ENCODE data around the gene ANKMY1.

ANKMY1 gene

GRCh38 chr2:240579071-240579762, 21.4 kb upstream of the ANKMY1 start:
- DNase-seq: no peak

- DNase-seq: no peak
Observed at GRCh38 chr2:240578488-240578887, 20.7 kb upstream of the ANKMY1 start.

GRCh38 chr2:240578110-240578450, 20.3 kb upstream of the ANKMY1 start:
- DNase-seq: no peak

- DNase-seq: no peak
Observed at GRCh38 chr2:240577281-240578109, 19.7 kb upstream of the ANKMY1 start.

GRCh38 chr2:240576436-240577205, 18.8 kb upstream of the ANKMY1 start:
- DNase-seq: no peak

GRCh38 chr2:240576036-240576435, 18.2 kb upstream of the ANKMY1 start:
- DNase-seq: no peak

- no peak for DNase-seq
Observed at GRCh38 chr2:240575101-240575965, 17.5 kb upstream of the ANKMY1 start.

GRCh38 chr2:240574386-240575100, 16.8 kb upstream of the ANKMY1 start:
- DNase-seq: no peak

- DNase-seq: no peak
Observed at GRCh38 chr2:240573516-240574385, 16.0 kb upstream of the ANKMY1 start.

GRCh38 chr2:240573071-240573515, 15.3 kb upstream of the ANKMY1 start:
- DNase-seq: no peak

- no peak for DNase-seq
Observed at GRCh38 chr2:240572141-240573031, 14.6 kb upstream of the ANKMY1 start.

GRCh38 chr2:240571314-240571973, 13.7 kb upstream of the ANKMY1 start:
- no peak for DNase-seq

GRCh38 chr2:240570531-240571313, 12.9 kb upstream of the ANKMY1 start:
- no peak for DNase-seq

GRCh38 chr2:240569998-240570530, 12.3 kb upstream of the ANKMY1 start:
- no peak for DNase-seq

GRCh38 chr2:240569523-240569997, 11.8 kb upstream of the ANKMY1 start:
- DNase-seq: no peak

GRCh38 chr2:240568678-240569522, 11.1 kb upstream of the ANKMY1 start:
- DNase-seq: peak; percentile 31 to 77
